NCI-H524 (cell line): ENCODE measurements around the gene CERS5.

ENCODE experiments used
- DNase-seq, 2 experiments: peaks; one replicate each; lab custom pipeline; 2025; lab: John Stamatoyannopoulos, UW

Gene CERS5

DNA sequence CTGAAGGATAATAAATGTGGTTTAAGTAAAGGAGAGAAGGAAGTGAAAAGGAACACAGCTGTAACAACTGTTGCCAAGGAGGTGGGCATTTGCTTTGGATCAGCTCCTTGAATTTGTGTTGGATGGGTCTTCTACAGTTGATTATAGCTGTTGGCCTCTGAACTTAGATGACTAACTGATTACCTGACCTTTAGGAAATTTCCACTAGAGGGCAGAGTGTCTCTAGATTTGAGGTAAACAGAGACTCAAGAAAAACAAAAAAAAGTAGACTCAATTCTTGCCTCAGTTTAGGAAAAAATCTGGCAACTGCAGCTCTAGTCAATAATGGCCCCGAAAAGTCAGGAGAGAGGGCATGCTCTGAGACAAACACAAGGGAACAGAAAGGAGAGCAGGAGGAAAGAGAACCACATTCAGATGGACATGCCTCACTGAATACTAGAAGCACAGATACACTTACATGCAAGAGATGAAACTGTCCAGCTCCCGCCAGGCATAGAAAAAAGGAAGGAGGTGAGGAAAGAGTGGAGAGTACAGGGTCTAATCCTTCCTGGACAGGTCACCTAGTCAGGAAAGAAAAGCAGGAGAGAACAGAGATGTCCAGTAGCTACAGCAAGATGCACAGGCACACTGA, 34.5 kb downstream of the CERS5 start:
- peak in 1 of 2 experiments; percentile 27 for DNase-seq

DNA sequence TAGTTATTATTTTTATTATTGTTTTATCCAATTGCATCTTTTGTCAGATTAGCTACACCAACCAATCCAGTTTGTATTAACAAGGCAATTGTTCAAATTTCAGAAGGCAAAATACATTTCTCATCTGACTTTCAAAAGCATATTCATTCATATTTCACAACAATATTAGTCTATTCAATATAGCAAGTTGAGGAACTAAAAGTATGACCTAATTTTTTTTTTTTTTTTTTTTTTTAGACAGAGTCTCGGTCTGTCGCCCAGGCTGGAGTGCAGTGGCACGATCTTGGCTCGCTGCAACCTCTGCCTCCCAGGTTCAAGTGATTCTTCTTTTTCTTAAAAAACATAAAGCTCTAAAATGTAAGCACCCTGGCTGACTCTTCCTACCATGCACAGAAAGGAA, 37.9 kb downstream of the CERS5 start:
- no peak for DNase-seq

DNA sequence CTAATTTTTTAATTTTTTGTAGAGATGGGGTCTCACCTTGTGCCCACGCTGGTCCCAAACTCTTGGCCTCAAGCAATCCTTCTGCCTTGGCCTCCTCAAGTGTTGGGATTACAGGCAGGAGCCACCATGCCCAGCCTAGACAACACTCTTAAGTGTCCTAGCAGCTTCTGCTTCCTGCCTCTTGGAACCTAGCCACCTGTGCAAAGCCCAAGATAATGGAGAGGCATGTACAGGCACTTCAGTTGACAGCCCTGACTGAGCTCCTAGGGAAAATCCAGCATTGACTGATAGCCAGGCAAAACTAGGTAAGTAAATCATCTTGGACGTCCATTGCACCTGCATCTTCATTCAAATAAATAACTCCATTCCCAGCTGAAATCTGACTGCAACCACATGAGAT, 39.6 kb downstream of the CERS5 start:
- peak in 1 of 2 experiments; percentile 23 for DNase-seq

DNA sequence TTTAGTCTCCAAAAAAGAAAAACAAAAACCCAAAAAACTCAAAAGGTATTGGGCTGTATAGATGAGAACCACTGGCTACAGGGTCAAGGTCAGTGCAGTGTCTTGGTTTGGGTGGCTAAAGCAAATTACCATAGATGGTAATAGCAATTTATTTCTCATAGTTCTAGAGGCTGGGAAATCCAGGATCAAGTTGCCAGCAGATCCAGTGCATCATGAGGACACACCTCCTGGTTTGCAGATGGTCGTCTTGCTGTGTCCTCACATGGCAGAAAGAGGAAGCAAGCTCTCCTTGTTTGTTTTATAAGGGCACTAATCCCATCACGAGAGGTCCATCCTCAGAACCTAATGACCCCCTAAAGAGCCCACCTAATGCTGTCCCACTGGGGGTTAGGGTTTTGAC, 44.0 kb downstream of the CERS5 start:
- no peak for DNase-seq

DNA sequence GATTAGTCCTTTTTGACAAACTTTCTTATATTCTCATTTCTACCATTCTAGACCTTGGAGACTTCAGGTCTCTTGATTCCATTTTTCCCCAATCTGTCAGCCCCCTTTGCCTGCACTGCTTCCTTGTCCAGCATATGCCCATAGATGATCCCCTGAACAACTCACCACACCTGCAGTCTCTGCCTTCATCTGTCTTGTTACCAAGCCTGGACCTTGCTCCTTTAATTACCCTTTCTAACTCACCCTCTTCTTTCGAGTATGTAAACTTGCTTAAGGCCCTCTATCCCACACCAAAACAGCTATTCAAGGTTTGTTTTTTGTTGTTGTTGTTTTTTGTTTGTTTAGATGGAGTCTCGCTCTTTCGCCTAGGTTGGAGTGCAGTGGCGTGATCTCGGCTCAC, 45.5 kb downstream of the CERS5 start:
- no peak for DNase-seq

DNA sequence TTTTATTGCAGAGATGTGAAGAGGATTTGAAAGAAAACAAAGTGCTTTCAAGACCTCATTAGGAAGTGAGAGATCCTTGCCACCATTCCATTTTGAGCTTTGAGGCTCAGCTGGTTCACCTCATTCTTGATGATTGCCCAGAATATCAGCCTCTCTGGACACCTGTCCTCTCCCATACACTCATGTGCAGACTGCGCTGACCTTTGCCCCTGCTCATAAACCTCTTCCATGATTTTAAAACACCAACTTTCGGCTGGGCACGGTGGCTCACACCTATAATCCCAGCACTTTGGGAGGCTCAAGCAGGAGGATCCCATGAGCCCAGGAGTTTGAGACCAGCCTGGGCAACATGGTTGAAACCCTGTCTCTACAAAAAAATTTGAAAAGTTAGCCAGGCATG, 46.2 kb downstream of the CERS5 start:
- no peak for DNase-seq

DNA sequence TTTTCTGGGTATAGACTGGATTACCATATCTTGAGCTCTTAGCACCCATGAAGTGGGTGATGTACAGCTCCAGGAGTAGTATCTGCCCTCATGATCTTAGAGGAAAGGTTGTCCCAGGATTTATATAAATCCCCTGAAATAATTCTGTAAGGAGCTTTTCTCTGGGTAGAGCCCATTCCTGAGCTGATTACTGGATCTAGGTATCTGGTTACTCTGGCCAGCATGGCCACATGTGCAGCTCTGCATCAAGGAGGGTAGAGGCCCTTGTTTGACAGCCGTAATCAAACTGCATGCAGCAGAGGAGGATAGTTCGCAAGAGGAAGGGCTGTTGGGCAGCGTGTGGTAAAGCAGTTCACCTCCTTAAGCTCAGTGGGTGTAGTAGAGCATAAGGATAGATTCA, 46.6 kb downstream of the CERS5 start:
- peak; percentile 11 to 67 for DNase-seq

DNA sequence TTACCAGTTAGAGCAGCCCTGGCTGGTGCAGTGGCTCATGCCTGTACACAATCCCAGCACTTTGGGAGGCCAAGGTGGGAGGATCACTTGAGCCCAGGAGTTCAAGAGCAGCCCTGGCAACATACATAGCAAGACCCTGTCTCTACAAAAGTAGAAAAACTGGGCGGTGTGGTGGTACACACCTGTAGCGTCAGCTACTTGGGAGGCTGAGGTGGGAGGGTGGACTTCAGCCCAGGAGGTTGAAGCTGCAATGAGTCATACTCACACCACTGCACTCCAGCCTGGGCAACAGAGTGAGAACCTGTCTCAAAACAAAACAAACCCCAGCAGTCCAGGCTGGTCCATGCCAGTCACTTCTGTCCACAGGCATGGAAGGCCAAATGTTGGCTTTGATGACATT, 47.8 kb downstream of the CERS5 start:
- DNase-seq: no peak

DNA sequence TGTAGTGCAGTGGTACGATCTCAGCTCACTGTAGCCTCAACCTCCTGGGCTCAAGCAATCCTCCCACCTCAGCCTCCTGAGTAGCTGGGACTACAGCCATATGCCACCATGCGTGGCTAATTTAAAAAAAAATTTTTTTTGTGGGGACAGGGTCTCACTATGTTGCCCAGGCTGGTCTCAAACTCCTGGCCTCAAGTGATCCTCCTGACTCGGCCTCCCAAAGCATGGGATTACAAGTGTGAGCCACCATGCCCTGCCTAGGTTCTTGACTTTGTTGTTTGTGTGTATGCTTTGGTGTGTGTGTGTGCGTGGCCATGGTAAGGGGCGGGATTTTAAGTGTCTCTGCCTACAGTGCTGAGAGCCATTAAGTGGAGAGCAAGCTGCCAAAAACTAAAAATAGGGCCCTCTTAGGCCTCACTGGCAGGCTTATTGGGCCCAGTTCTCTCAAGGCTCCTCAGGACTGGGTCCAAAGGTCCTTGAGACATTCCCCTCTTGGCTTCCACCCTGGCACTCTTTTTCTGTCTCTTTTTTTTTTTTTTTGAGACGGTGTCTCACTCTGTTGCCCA, 50.0 kb downstream of the CERS5 start:
- no peak for DNase-seq

DNA sequence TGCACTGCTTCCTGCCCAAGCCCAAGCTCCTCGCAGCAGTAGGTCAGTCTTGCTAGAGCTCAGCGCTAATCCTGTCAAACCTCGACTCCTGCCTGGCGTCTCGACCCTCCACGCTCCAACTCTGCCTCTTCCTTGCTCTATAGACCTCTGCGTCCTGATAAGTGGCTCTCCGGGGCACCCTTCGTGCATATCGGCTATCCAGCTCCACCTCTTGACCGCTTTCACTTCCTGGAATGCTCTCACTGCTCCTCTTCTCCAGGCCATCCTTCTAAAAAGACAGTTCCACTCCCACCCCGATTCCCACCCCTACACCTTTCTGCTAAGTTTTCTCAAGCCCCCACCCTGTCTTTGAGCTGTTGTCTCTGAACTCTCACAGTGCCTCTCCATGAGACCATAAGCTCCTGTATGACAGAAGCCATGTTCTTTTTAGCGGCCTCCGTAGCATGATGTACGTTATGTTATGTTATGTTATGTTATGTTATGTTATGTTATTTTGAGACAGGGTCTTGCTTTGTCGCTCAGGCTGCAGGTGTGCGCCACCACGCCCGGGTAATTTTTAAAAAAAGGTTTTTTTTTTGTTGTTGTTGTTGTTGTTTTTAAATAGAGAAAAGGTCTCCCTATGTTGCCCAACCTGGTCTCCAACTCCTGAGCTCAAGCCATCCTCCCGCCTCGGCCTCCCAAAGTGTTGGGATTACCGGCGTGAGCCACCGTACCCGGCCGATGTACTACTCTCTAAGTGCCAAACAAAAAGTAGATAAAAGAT, 54.5 kb downstream of the CERS5 start:
- peak in 1 of 2 experiments; percentile 74 for DNase-seq

DNA sequence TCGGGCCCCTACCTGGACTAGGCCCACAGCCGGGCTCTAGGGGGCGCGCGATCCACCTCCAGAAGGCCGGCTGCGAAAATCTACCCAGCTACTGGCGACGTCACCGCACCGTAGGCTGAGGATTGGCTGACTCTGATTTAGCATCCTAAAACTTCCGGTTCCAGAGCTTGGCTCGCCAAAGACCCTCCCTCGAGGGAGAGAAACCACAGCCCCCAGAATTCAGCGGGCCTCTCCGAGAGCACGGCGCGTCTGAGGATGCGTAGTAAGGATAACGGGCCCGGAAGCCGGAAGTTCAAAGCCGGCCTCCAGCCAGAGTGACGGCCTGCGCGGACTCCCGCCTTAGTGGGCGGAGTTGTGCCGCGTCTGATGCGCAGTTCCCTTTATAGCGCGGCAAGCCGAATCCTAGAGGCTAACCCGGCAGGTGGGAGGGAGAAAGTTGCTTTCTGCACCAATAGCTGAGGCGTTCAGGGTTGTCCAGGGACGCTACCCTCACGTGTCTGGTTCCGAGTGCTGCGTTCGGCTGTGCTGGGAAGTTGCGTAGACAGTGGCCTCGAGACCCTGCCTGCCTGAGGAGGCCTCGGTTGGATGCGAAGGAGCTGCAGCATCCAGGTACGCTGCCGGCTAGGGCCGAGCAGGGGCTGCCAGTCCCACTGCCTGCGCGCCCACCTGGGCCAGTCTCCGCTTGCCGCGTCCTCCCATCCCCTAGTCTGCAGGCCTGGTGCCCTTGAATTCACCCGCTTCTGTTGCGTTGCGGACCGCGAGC, 55.3 kb downstream of the CERS5 start, which contains the start of gene COX14:
TSS of gene COX14 (plus strand) at position 544 of the 763 bp plus-strand sequence. CDS start 7,808 bp downstream, outside the sequence.
- peak; percentile 98 to 99 for DNase-seq

DNA sequence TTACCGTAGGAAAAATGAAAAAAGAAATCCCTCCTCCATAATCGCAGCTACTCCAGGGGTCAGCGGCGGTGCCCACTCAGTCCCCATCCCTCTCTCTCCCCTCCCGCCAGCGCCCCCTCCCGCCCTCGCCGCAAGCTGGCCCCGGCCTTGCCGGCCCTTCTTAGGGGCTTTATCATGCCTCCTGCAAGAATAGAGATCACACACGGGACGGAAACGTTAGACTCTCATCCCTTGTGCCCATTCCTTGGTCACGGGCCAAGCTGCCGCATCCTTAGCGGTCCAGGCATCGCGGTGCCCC, 55.8 kb downstream of the CERS5 start:
- no peak for DNase-seq

DNA sequence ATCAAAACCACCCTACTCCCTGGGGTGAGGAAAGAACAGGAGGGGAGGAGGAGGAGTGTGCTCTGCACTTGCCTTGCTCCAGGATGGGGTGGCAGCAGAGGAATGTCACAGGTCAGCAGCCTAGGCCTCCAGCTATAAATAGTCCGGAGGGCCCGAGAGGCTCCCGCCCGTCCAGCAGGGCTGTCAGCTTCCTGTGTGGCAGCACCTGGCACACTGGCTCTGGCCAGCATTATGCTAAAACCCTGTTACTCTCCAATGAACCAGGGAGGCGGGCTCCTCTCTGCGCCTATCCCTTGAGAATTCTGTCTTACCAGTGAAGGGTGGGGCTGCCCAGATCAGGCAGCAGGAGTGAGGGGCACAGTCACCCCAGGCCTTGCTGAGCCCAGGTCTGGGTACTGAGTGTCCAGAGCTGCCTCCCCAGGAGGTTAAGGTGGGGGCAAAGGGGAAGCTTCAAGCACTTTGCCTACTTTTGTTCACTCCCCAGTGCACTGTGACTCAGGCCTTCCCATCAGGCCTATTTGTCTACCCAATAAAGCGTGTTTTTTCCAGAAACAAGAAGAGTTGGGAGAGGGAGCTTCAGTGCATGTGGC, 56.3 kb downstream of the CERS5 start:
- DNase-seq: peak; percentile 11 to 50

DNA sequence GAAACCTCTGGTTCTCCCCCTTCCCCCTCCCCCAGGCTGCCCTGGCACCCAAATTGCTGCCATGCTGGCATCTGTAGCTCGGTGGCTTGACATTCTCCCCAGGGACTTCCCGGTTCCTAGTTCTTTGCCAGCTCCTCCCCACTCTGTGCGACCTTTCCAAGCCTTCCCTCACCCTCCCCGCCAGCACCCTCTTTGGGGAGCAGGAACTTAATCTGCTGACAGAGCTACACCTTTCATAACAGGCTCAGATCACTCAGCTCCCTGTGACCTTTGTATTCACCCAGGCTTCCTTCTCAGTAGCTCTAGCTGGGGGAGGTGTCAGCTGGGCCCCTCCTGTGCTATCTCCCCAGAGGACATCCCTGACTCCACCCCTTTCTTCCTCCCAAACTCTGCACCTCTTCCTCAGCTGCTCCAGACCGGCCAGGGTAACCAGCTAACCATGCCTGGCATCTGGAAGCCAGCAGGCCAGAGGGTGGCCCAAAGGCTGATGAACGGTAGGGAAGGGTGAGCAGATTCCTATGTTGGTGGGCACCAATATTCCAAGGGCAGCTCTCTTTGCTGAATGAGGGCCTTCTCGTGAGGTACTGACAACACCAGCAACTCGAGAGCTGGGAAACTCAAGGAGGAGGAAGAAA, 56.9 kb downstream of the CERS5 start:
- DNase-seq: peak in 1 of 2 experiments; percentile 11

DNA sequence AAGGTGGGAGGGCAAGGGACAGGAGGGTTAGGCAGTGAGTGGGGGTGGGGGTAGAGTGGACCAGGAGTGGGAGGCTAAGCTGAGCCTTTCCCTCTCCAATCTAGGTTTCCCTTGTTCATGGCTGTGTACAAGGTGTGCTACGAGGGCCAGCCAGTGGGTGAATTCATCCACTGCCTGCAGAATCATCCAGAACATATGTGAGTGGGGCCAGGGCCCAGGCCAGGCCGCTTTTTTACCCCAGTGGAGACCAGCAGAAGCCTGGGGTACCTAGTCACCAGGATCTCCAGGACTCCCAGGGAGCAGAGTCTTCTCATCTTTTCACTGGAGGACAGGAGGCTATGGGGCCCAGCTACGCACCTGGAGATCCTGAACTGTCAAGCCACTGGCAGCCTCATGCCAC, 57.9 kb downstream of the CERS5 start:
- no peak for DNase-seq

DNA sequence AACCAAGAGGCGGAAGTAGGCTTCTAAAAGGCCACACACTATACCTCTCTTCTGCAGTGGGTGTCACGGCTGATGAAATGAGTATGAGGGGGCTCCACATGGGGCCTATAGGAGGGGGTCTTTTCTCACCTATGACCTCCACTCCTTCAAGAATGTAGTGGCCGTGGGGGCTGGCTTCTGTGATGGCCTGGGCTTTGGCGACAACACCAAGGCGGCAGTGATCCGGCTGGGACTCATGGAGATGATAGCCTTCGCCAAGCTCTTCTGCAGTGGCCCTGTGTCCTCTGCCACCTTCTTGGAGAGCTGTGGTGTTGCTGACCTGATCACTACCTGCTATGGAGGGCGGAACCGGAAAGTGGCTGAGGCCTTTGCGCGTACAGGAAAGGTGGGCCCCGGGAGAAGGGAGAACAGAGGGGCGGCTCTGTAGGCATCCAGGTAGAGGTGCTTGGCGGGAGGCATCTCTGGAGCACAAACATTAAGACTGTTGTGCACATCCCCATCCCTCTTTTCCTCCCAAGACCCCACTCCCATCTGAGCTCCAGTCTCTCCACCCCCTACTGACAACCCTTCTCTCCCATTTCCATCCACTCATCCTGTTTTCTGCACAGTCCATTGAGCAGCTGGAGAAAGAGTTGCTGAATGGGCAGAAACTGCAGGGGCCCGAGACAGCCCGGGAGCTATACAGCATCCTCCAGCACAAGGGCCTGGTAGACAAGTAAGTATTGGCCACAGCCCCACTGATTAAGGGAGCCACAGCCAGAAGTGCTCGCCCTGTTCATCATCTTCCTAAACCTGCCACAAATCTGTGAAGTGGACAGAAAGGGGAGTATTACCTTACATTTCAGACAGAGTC, 59.5 kb downstream of the CERS5 start:
- DNase-seq: no peak

DNA sequence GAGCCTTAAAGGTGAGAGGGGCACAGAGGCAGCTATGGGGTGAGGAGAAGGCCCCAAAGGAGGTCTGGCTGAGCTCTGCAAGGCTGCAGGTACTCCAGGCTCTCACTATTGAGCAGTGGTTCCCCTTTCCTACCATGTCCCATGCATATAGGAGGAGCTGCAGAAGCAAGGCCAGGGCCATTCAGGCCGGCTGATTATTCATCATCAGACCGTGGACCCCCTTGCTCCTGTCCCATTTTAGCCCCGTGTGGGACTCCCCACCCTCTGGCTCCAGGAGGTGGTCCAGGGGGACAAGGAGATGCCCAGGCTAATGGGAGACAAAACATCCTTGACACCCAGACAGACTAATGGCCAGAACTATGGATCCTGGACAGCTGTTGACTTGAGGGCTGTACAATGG, 60.3 kb downstream of the CERS5 start:
- no peak for DNase-seq

DNA sequence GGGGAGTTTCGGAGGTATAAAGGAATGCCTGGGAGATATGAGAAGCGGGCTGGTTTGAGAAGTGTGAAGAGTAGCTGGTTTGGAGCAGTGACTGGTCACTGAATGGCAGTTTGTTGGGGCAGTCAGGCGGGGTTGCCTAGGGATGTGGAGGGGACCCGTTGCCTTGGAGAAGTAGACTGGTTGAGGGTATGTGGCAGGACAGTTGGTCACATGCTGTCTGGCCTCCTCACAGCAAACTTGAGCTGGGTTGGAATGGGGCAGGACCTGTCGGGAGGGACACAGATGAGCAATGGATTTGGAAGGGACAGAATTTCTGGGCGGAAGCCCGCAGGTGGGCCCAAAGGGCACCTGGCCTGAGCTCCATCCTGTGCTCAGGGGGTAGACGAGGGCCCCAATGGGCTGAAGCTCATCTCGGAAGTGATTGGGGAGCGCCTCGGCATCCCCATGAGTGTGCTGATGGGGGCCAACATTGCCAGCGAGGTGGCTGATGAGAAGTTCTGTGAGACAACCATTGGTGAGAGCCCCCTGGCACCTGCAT, 61.2 kb downstream of the CERS5 start:
- no peak for DNase-seq

DNA sequence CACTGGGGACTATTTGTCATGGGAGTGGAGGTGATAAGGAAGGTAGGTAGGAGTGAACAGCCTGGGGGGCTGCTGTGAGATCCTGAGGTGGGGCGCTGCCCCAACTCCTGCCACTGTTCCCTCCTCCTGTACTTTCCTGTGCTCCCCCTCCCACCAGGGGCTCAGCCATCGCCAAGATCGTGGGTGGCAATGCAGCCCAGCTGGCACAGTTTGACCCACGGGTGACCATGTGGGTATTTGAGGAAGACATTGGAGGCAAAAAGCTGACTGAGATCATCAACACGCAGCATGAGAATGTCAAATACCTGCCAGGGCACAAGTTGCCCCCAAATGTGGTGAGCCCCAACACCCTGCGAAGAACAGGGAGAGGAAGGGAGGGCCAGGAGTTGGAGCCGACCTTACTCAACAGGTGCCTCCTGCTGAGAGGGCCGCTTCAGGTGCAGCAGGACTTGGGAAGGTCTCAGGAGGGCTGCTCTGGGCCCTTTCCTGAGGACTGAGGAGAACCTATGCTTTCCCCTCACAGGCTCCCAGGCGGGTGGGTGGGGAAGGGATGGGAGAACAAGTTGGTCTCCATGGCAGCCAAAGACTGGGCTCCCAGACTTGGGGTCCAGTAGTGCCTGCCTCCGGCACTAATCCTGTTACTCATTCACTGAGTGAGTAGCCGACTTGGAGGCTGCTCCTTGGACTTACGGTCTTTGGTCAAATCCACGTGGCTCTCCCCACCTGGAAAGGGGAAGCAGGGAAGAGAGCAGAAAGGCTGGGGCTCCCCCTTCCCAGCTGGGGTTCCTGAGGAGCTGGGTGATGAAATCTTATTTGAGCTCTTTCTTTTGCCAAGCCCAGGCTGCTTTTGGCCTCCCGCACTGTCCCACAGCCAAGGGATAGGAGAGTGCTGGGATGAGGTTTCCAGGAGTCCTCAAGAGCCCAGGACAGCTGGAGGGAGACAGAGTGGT, 62.5 kb downstream of the CERS5 start:
- DNase-seq: peak in 1 of 2 experiments; percentile 53
